IMR-90 (cell line): ENCODE data around the gene GAS7. TPM values are rescaled to one million over a fixed set of nuclear protein-coding genes. Genes with fewer than 3 reads are reported as not detected.

Experiments
- ATAC-seq: fragments of 200-7000 bp; cut with Tn5 transposase; 2 replicates; pipeline ENCODE4 v1.9.1; 2020; ENCODE audit warnings: low read depth, mild to moderate bottlenecking, moderate library complexity
- BruUV-seq: library from RNA; stranded (reverse); fragments of 400-500 nt; replicated peaks from 2 replicates; lab custom pipeline; 2021; lab: Mats Ljungman, UMichigan
- CTCF ChIA-PET: fragments of 300-600 bp; formaldehyde crosslinking; extraction: SDS; loops from one replicate; lab custom pipeline; 2021; ENCODE audit warnings: antibody characterized with exemption; lab: Yijun Ruan, JAX
- POLR2A ChIA-PET: fragments of 300-600 bp; sonication (Branson Sonifier 250); formaldehyde crosslinking; loops from one replicate; lab custom pipeline; 2022; ENCODE audit warnings: antibody characterized with exemption; ENCODE audit not compliant: unreplicated experiment; lab: Charles Lee
- DNase-seq: peaks from one replicate; pipeline ENCODE4 v3.0.0; 2013
- H2AFZ ChIP-seq: replicated peaks from 2 replicates; pipeline ENCODE3; 2013; ENCODE audit warnings: low read length, mild to moderate bottlenecking; ENCODE audit not compliant: poor library complexity
- H2AK5ac ChIP-seq: 2 replicates; pipeline ENCODE4 v1.6.1; 2013; ENCODE audit warnings: low read depth, low read length, inconsistent platforms
- H2AK9ac ChIP-seq: replicated peaks from 2 replicates; pipeline ENCODE3; 2013; ENCODE audit warnings: mild to moderate bottlenecking, low read depth, low read length, moderate library complexity; ENCODE audit not compliant: poor library complexity
- H2BK120ac ChIP-seq: 2 replicates; pipeline ENCODE4 v1.6.1; 2013; ENCODE audit warnings: low read depth, low read length, inconsistent platforms
- H2BK15ac ChIP-seq: 3 replicates; pipeline ENCODE4 v1.6.1; 2013; ENCODE audit warnings: low read depth, low read length, inconsistent platforms
- H2BK20ac ChIP-seq: 2 replicates; pipeline ENCODE4 v1.6.1; 2013; ENCODE audit warnings: low read depth, mild to moderate bottlenecking, inconsistent platforms, low read length, moderate library complexity
- H2BK5ac ChIP-seq: 2 replicates; pipeline ENCODE4 v1.6.1; 2013; ENCODE audit warnings: mild to moderate bottlenecking, low read depth, low read length, inconsistent platforms; ENCODE audit not compliant: poor library complexity, severe bottlenecking
- H3K14ac ChIP-seq: replicated peaks from 2 replicates; pipeline ENCODE4 v1.6.1; 2013; ENCODE audit warnings: low read depth, low read length, inconsistent platforms
- H3K18ac ChIP-seq: 2 replicates; pipeline ENCODE4 v1.6.1; 2013; ENCODE audit warnings: low read depth, low read length, control low read depth
- H3K23ac ChIP-seq: 2 replicates; pipeline ENCODE4 v1.6.1; 2013; ENCODE audit warnings: low read depth, low read length, inconsistent platforms
- H3K27ac ChIP-seq: 2 replicates; pipeline ENCODE4 v1.5.1; 2013; ENCODE audit warnings: mild to moderate bottlenecking, control low read depth, low read length; ENCODE audit not compliant: insufficient read depth
- H3K27me3 ChIP-seq: 2 replicates; pipeline ENCODE4 v1.6.1; 2013; ENCODE audit warnings: low read length; ENCODE audit not compliant: control insufficient read depth, insufficient read depth
- H3K36me3 ChIP-seq: 2 replicates; pipeline ENCODE4 v1.6.1; 2013; ENCODE audit warnings: low read length, mixed read lengths; ENCODE audit not compliant: control insufficient read depth, insufficient read depth
- H3K4ac ChIP-seq: 2 replicates; pipeline ENCODE4 v1.6.1; 2013; ENCODE audit warnings: low read depth, low read length, inconsistent platforms
- H3K4me1 ChIP-seq: 2 replicates; pipeline ENCODE4 v1.6.1; 2013; ENCODE audit warnings: low read length, mixed read lengths; ENCODE audit not compliant: control insufficient read depth, insufficient read depth
- H3K4me2 ChIP-seq: 2 replicates; pipeline ENCODE4 v1.6.1; 2013; ENCODE audit warnings: low read depth, mild to moderate bottlenecking, control low read depth, low read length, moderate library complexity
- H3K4me3 ChIP-seq: 2 replicates; pipeline ENCODE4 v1.5.1; 2013; ENCODE audit warnings: low read depth, mild to moderate bottlenecking, control low read depth, low read length, moderate library complexity; ENCODE audit not compliant: insufficient read depth
- H3K56ac ChIP-seq: 2 replicates; pipeline ENCODE4 v1.6.1; 2013; ENCODE audit warnings: low read length, inconsistent platforms; ENCODE audit not compliant: insufficient read depth; ENCODE audit errors: extremely low read depth
- H3K79me1 ChIP-seq, 2 experiments: 2 replicates each; pipeline ENCODE4 v1.6.1; 2013; ENCODE audit warnings: low read length in 2 of 2, inconsistent platforms in 1 of 2, low read depth in 1 of 2
- H3K9ac ChIP-seq: 2 replicates; pipeline ENCODE4 v1.6.1; 2013; ENCODE audit warnings: low read depth, low read length, control low read depth
- H3K9me1 ChIP-seq: 2 replicates; pipeline ENCODE4 v1.6.1; 2013; ENCODE audit warnings: low read length, inconsistent platforms; ENCODE audit not compliant: insufficient read depth
- H3K9me3 ChIP-seq: 2 replicates; pipeline ENCODE4 v1.6.1; 2013; ENCODE audit warnings: low read length; ENCODE audit not compliant: control insufficient read depth, insufficient read depth
- H4K20me1 ChIP-seq: 2 replicates; pipeline ENCODE4 v1.6.1; 2013; ENCODE audit warnings: low read length, inconsistent platforms; ENCODE audit not compliant: insufficient read depth
- H4K5ac ChIP-seq: 2 replicates; pipeline ENCODE4 v1.6.1; 2013; ENCODE audit warnings: mild to moderate bottlenecking, low read depth, low read length, control low read depth
- H4K8ac ChIP-seq, 2 experiments: 2 replicates each; pipeline ENCODE4 v1.6.1; 2013; ENCODE audit warnings: low read depth in 2 of 2, low read length in 2 of 2, control low read depth in 1 of 2, inconsistent platforms in 1 of 2
- H4K91ac ChIP-seq: 2 replicates; pipeline ENCODE4 v1.6.1; 2013; ENCODE audit warnings: low read depth, low read length, inconsistent platforms; ENCODE audit not compliant: insufficient read depth
- CEBPB ChIP-seq: IDR thresholded peaks from 2 replicates; pipeline ENCODE4 v1.6.1; 2012; ENCODE audit warnings: low read depth, low read length, improper control_type of control experiment
- ELK1 ChIP-seq: fragments of 150-350 bp; IDR thresholded peaks from 2 replicates; pipeline ENCODE4 v1.6.1; 2016; ENCODE audit warnings: low read depth, mild to moderate bottlenecking, low read length, moderate library complexity, borderline replicate concordance
- FOS ChIP-seq: fragments of 150-350 bp; IDR thresholded peaks from 2 replicates; pipeline ENCODE4 v1.6.1; 2016; ENCODE audit warnings: low read depth, low read length
- MAFK ChIP-seq: IDR thresholded peaks from 2 replicates; pipeline ENCODE4 v1.6.1; 2012; ENCODE audit warnings: low read depth, low read length, improper control_type of control experiment
- MXI1 ChIP-seq: IDR thresholded peaks from 2 replicates; pipeline ENCODE4 v1.6.1; 2012; ENCODE audit warnings: low read depth, mild to moderate bottlenecking, low read length, moderate library complexity, borderline replicate concordance
- NFE2L2 ChIP-seq: fragments of 150-350 bp; IDR thresholded peaks from 2 replicates; pipeline ENCODE4 v1.6.1; 2016; ENCODE audit warnings: low read depth, mild to moderate bottlenecking, low read length
- POLR2A ChIP-seq: IDR thresholded peaks from 2 replicates; pipeline ENCODE4 v1.6.1; 2012; ENCODE audit warnings: mild to moderate bottlenecking, low read depth, low read length
- RCOR1 ChIP-seq: IDR thresholded peaks from 2 replicates; pipeline ENCODE4 v1.6.1; 2012; ENCODE audit warnings: mild to moderate bottlenecking, low read length, improper control_type of control experiment; ENCODE audit not compliant: insufficient replicate concordance
- RFX5 ChIP-seq: IDR thresholded peaks from 2 replicates; pipeline ENCODE4 v1.8.0; 2012; ENCODE audit warnings: low read depth, mild to moderate bottlenecking, low read length, moderate library complexity
- SMC3 ChIP-seq: fragments of 150-350 bp; IDR thresholded peaks from 2 replicates; pipeline ENCODE4 v1.6.1; 2016; ENCODE audit warnings: low read depth, mild to moderate bottlenecking, antibody characterized with exemption, low read length, moderate library complexity
- USF2 ChIP-seq: fragments of 150-350 bp; IDR thresholded peaks from 2 replicates; pipeline ENCODE4 v1.6.1; 2017; ENCODE audit warnings: mild to moderate bottlenecking, antibody characterized with exemption, low read length, low read depth
- WGBS, 2 experiments: methylation state at CpG; one replicate each; pipeline versions ENCODE4 v1.1.5 to v1.1.7; 2013; ENCODE audit warnings: missing lambda C conversion rate in 2 of 2; ENCODE audit not compliant: insufficient read length in 1 of 2; ENCODE audit errors: extremely low coverage in 2 of 2; 5-methylcytosine and 5-hydroxymethylcytosine counted together
- dilution Hi-C: fragments of 300-500 bp; cut with HindIII; formaldehyde crosslinking; loops from one replicate; pipeline ENCODE4 v1.14.3; 2018; ENCODE audit warnings: low sequenced_read_pairs; ENCODE audit not compliant: unreplicated experiment
- in situ Hi-C: fragments of 300-500 bp; cut with MboI; formaldehyde crosslinking; loops from 3 replicates; pipeline ENCODE4 v1.14.3; 2019; ENCODE audit warnings: low sequenced_read_pairs, inconsistent platforms, mixed read lengths
- intact Hi-C: fragments of 100-400 bp; cut with micrococcal nuclease; formaldehyde crosslinking; loops from 2 replicates; pipeline ENCODE4 v1.10.0; 2022
- polyA plus RNA-seq, 3 experiments: library from polyadenylated mRNA; depleted of rRNA; stranded (reverse); fragments of >200 nt; gene quantifications; 2 replicates each; pipeline ENCODE4 v1.2.3, GENCODE V29; 2012; ENCODE audit warnings: low replicate concordance in 1 of 3
- total RNA-seq: library from RNA; depleted of rRNA; stranded (reverse); fragments of >200 nt; gene quantifications from 2 replicates; pipeline ENCODE4 v1.2.3, GENCODE V29; 2012

GAS7 gene
- total and polyA plus RNA-seq, 2 of the 4 experiments (the other 2 are of a cell fraction), result 4.6 to 5.0 TPM

DNA sequence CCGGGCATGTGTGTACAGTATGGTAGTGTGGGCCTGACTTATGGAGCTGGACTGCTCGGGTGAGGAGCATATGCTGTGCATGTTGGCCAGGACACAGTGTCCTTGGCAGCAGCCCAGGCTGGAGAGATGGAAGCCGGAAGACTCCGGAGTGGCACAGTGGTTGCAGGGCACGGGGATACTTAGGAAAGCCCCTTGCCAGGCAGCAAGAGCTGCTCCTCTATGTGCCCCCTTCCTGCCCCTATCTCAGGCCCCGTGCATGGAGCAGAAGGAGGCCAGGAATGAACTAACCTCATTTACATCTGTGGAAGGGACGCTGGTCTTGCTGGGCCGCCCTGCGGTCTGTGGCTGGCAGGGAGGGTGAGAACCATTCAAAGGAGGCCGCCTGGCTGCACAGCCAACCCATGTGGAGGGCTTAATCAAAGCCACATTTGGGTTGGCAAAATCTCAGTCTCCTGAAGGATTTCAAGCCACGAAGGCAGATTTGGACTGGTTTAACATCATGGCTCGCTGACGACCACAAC is 261.1 kb downstream of the GAS7 start:
- H3K36me3 ChIP-seq, result peaks cover 7% of the 10 kb centered on the region; the same call in 1 of the 2 replicates
- no peak overlapping the region for H3K14ac ChIP-seq
- no peak overlapping the region for H3K56ac ChIP-seq
- no peak overlapping the region for H2BK120ac ChIP-seq
- WGBS, 2 experiments, result 0% methylated on average over 1 of the region's 13 CpGs; no CpG with 5 or more reads in 1 of the 2 experiments
- no peak overlapping the region for H3K23ac ChIP-seq
- dilution Hi-C loops (no loop called here), in situ Hi-C loops (no loop called here), intact Hi-C loops (no loop called here)
- H3K4me2 ChIP-seq, result no peak overlapping the region
- H2AFZ ChIP-seq, result peak overlapping the region; percentile 34
- H3K4ac ChIP-seq, result no peak overlapping the region
- DNase-seq (no peak), ATAC-seq (peak; percentile 37)
- no peak overlapping the region for H2BK20ac ChIP-seq
- no peak overlapping the region for H3K18ac ChIP-seq
- H3K27me3 ChIP-seq, result no peaks in the 10 kb centered on the region
- H3K27ac ChIP-seq, result no peak overlapping the region
- no peak for TF ChIP-seq ELK1
- no peak for TF ChIP-seq MXI1
- TF ChIP-seq RCOR1, result no peak
- no peak for TF ChIP-seq NFE2L2
- TF ChIP-seq USF2, result no peak
- no peak for TF ChIP-seq FOS
- TF ChIP-seq MAFK, result no peak
- TF ChIP-seq CEBPB, result no peak
- no peak for TF ChIP-seq POLR2A
- TF ChIP-seq SMC3, result no peak
- no peak for TF ChIP-seq RFX5
- no peak overlapping the region for H3K4me3 ChIP-seq
- no peak overlapping the region for H3K9ac ChIP-seq
- no peak overlapping the region for H2BK15ac ChIP-seq
- no peaks in the 10 kb centered on the region for H3K79me1 ChIP-seq
- H2AK5ac ChIP-seq, result no peak overlapping the region
- no peak overlapping the region for H4K5ac ChIP-seq
- CTCF ChIA-PET, result no interaction called here
- H3K9me1 ChIP-seq, result no peaks in the 10 kb centered on the region; the same call in 1 of the 2 replicates
- H2BK5ac ChIP-seq, result no peak overlapping the region
- H4K91ac ChIP-seq, result no peak overlapping the region
- no peak overlapping the region for H4K8ac ChIP-seq
- no TSS peak for BruUV-seq
- POLR2A ChIA-PET, result interaction anchor here (0.6 kb wide), 1 partner anchor 43 kb away, joined by 3 read pairs; no protein-coding TSS in a partner anchor
- peaks cover 6% of the 10 kb centered on the region for H3K9me3 ChIP-seq
- H3K4me1 ChIP-seq, result no peaks in the 10 kb centered on the region; the same call in 1 of the 2 replicates
- H2AK9ac ChIP-seq, result no peak overlapping the region
- H4K20me1 ChIP-seq, result no peaks in the 10 kb centered on the region
